A673 (cell line): ENCODE results near the gene EED. TPM values are rescaled to one million over a fixed set of nuclear protein-coding genes. Genes with fewer than 3 reads are reported as not detected.
"Not testable (repeated sequence)": the region's sequence is repeated elsewhere in the genome, so short reads cannot be mapped to it uniquely, and the experiment has no call there.

Experiments used
- BruUV-seq: library from RNA; stranded (reverse); fragments of 400-500 nt; replicated peaks from 2 replicates; lab custom pipeline; 2021; lab: Mats Ljungman, UMichigan
- CTCF ChIA-PET: fragments of 300-600 bp; sonication (Branson Sonifier 250); formaldehyde crosslinking; loops from one replicate; lab custom pipeline; 2022; ENCODE audit warnings: antibody characterized with exemption; lab: Charles Lee
- POLR2A ChIA-PET: fragments of 300-600 bp; sonication (Branson Sonifier 250); formaldehyde crosslinking; loops from one replicate; lab custom pipeline; 2022; ENCODE audit warnings: antibody characterized with exemption; ENCODE audit not compliant: low non-redundant PET; lab: Charles Lee
- DNase-seq: peaks from one replicate; pipeline ENCODE4 v3.0.0-alpha.2; 2015; ENCODE audit warnings: low spot score
- H3K27ac ChIP-seq: fragments of 200-600 bp; sonication (generic); 2 replicates; pipeline ENCODE4 v1.5.1; 2016; ENCODE audit warnings: mixed run types, low read depth, mild to moderate bottlenecking, mixed read lengths, antibody characterized with exemption, low read length; ENCODE audit not compliant: poor library complexity, severe bottlenecking
- H3K27me3 ChIP-seq: fragments of 200-600 bp; sonication (generic); replicated peaks from 2 replicates; pipeline ENCODE4 v1.6.1; 2017; ENCODE audit warnings: mixed run types, low read depth, mild to moderate bottlenecking, mixed read lengths, antibody characterized with exemption, low read length; ENCODE audit not compliant: insufficient read depth, poor library complexity
- H3K36me3 ChIP-seq: fragments of 200-600 bp; sonication (generic); 2 replicates; pipeline ENCODE4 v1.6.1; 2016; ENCODE audit warnings: mixed run types, mild to moderate bottlenecking, mixed read lengths, antibody characterized with exemption, low read length; ENCODE audit not compliant: insufficient read depth, poor library complexity, severe bottlenecking
- H3K4me1 ChIP-seq: fragments of 200-600 bp; sonication (generic); 2 replicates; pipeline ENCODE4 v1.6.1; 2017; ENCODE audit warnings: mixed run types, mild to moderate bottlenecking, mixed read lengths, antibody characterized with exemption, low read length; ENCODE audit not compliant: insufficient read depth, poor library complexity, severe bottlenecking
- H3K4me3 ChIP-seq: fragments of 200-600 bp; sonication (generic); 2 replicates; pipeline ENCODE4 v1.5.1; 2016; ENCODE audit warnings: low read depth, mixed run types, mild to moderate bottlenecking, mixed read lengths, low read length; ENCODE audit not compliant: poor library complexity, severe bottlenecking
- H3K9me3 ChIP-seq: fragments of 200-600 bp; sonication (generic); 2 replicates; pipeline ENCODE4 v1.6.1; 2016; ENCODE audit warnings: mixed run types, low read depth, mild to moderate bottlenecking, mixed read lengths, antibody characterized with exemption, low read length; ENCODE audit not compliant: poor library complexity, severe bottlenecking
- CTCF ChIP-seq: fragments of 300-800, 200-600 bp; sonication (generic); conservative IDR thresholded peaks from 2 replicates; pipeline ENCODE4 v1.5.1; 2017; ENCODE audit warnings: low read depth, mild to moderate bottlenecking, antibody characterized with exemption, low read length, moderate library complexity, mixed read lengths
- EZH2 ChIP-seq: fragments of 200-600 bp; sonication (generic); IDR thresholded peaks from 2 replicates; pipeline ENCODE4 v1.6.1; 2017; ENCODE audit warnings: borderline replicate concordance, low read depth, mild to moderate bottlenecking, mixed read lengths, antibody characterized with exemption, low read length; ENCODE audit not compliant: poor library complexity, severe bottlenecking
- intact Hi-C: fragments of 100-400 bp; cut with micrococcal nuclease; formaldehyde crosslinking; loops from one replicate; pipeline ENCODE4 v1.10.0; 2022; ENCODE audit not compliant: unreplicated experiment
- total RNA-seq: library from RNA; stranded (reverse); gene quantifications from 2 replicates; pipeline ENCODE4 v1.2.3, GENCODE V29; 2021

The EED gene
- total RNA-seq, 1 experiment from 2014 or later: 43.4 TPM

GRCh38 chr11:86288776-86289507 is 44.4 kb downstream of the EED start:
- no TSS peak for BruUV-seq
- peak; percentile 7 for DNase-seq
- intact Hi-C loops: no loop called here
- H3K4me3 ChIP-seq: no peak overlapping the region
- no peaks in the 10 kb centered on the region for H3K36me3 ChIP-seq
- H3K4me1 ChIP-seq: no peaks in the 10 kb centered on the region
- no peaks in the 10 kb centered on the region for H3K27me3 ChIP-seq
- H3K9me3 ChIP-seq: no peaks in the 10 kb centered on the region
- TF ChIP-seq CTCF (no peak), EZH2 (no peak)
- ChIA-PET POLR2A (no interaction called here), CTCF (interaction anchor here (0.6 kb wide), 2 partner anchors 434 to 673 kb away, joined by 4 to 5 read pairs; no protein-coding TSS in a partner anchor)
- H3K27ac ChIP-seq: no peak overlapping the region

GRCh38 chr11:86289508-86290280 is 45.1 kb downstream of the EED start:
- DNase-seq: peak; percentile 33
- H3K4me3 ChIP-seq, H3K9me3 ChIP-seq, H3K36me3 ChIP-seq, POLR2A ChIA-PET, BruUV-seq, H3K27ac ChIP-seq, H3K4me1 ChIP-seq, H3K27me3 ChIP-seq: not testable (repeated sequence)
- CTCF ChIA-PET: interaction anchor here (0.6 kb wide), 2 partner anchors 435 to 674 kb away, joined by 4 to 5 read pairs; no protein-coding TSS in a partner anchor
- intact Hi-C loops: loop anchor here (5.0 kb wide), 1 partner anchor 692 kb away; no protein-coding TSS in a partner anchor

- DNase-seq: peak; percentile 80
- BruUV-seq: no TSS peak
- intact Hi-C loops: loop anchor here (1.0 to 5.0 kb wide), 3 partner anchors 350 to 694 kb away; partner anchors contain the start of gene CCDC83
- no peaks in the 10 kb centered on the region for H3K36me3 ChIP-seq
- H3K27ac ChIP-seq: no peak overlapping the region
- H3K4me1 ChIP-seq: no peaks in the 10 kb centered on the region
- H3K27me3 ChIP-seq: no peaks in the 10 kb centered on the region
- no peaks in the 10 kb centered on the region for H3K9me3 ChIP-seq
- H3K4me3 ChIP-seq: no peak overlapping the region
- POLR2A ChIA-PET: no interaction called here
- CTCF ChIA-PET: no interaction called here
- TF ChIP-seq EZH2 (no peak), CTCF (peak; percentile 86)
Measured at GRCh38 chr11:86291466-86292262, 47.1 kb downstream of the EED start.
